GM23338 (cell line): ENCODE results near the gene EEF1AKMT4.

ENCODE experiments used
- CREB1 ChIP-seq: fragments of 250-450 bp; sonication (Bioruptor Pico); IDR thresholded peaks from 2 replicates; pipeline ENCODE4 v1.5.0; 2020; ENCODE audit warnings: low read depth, mild to moderate bottlenecking, moderate library complexity
- EZH2 ChIP-seq: fragments of 200-600 bp; sonication (generic); IDR thresholded peaks from one replicate; pipeline ENCODE4 v1.8.0; 2017; ENCODE audit warnings: antibody characterized with exemption, mild to moderate bottlenecking, low read depth; ENCODE audit not compliant: unreplicated experiment
- EZH2phosphoT487 ChIP-seq: fragments of 200-600 bp; sonication (generic); IDR thresholded peaks from one replicate; pipeline ENCODE4 v1.8.1; 2018; ENCODE audit warnings: antibody characterized with exemption; ENCODE audit not compliant: unreplicated experiment
- POLR2AphosphoS5 ChIP-seq: IDR thresholded peaks from 2 replicates; pipeline ENCODE4 v1.6.1; 2016; ENCODE audit warnings: antibody characterized with exemption, low read depth
- STAT1 ChIP-seq: IDR thresholded peaks from one replicate; pipeline ENCODE4 v1.6.1; 2016; ENCODE audit warnings: antibody characterized with exemption; ENCODE audit not compliant: unreplicated experiment
- TF ChIP-seq, protein P1 (sequence below), 2 experiments: fragments of 200-600 bp in 1 of 2; sonication (generic) in 1 of 2; conservative IDR thresholded peaks; 2 replicates each; pipeline versions ENCODE4 v1.5.1 to v1.6.1; 2016 to 2017; ENCODE audit warnings: antibody characterized with exemption in 2 of 2, low read depth in 2 of 2, mild to moderate bottlenecking in 2 of 2, moderate library complexity in 1 of 2
- TF ChIP-seq, protein P2 (sequence below): IDR thresholded peaks from one replicate; pipeline ENCODE4 v1.6.1; 2018; ENCODE audit warnings: antibody characterized with exemption; ENCODE audit not compliant: unreplicated experiment
- TF ChIP-seq, protein P3 (sequence below): IDR thresholded peaks from 2 replicates; pipeline ENCODE4 v1.6.1; 2016; ENCODE audit warnings: antibody characterized with exemption

DNA sequence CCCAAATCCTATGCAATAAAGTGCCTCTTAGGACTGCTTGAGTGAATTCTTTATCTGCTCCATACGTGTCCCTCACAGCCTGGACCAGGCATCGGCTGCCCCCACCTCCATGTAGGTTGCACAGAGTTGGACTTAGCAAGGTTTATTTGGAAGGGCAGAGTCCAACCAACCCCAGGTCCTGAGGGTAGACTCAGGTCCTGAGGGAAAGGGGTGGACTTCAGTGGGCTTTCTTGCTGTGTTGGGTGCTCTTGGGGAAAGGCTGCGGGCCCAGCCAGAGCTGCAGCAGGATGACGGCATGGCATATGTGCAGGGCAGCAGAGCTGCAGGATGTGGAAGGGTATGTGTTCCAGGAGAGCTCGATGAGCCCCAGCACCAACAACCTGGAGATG is 7.2 kb upstream of the EEF1AKMT4 start:
- TF ChIP-seq, protein P1, sequence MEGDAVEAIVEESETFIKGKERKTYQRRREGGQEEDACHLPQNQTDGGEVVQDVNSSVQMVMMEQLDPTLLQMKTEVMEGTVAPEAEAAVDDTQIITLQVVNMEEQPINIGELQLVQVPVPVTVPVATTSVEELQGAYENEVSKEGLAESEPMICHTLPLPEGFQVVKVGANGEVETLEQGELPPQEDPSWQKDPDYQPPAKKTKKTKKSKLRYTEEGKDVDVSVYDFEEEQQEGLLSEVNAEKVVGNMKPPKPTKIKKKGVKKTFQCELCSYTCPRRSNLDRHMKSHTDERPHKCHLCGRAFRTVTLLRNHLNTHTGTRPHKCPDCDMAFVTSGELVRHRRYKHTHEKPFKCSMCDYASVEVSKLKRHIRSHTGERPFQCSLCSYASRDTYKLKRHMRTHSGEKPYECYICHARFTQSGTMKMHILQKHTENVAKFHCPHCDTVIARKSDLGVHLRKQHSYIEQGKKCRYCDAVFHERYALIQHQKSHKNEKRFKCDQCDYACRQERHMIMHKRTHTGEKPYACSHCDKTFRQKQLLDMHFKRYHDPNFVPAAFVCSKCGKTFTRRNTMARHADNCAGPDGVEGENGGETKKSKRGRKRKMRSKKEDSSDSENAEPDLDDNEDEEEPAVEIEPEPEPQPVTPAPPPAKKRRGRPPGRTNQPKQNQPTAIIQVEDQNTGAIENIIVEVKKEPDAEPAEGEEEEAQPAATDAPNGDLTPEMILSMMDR (conservative IDR thresholded peaks at IDR 0.05; ENCODE audit: low read depth in 2 of 2): no peak
- TF ChIP-seq EZH2 (no peak), POLR2AphosphoS5 (no peak), STAT1 (no peak), EZH2phosphoT487 (no peak), CREB1 (no peak)
- TF ChIP-seq, protein P2, sequence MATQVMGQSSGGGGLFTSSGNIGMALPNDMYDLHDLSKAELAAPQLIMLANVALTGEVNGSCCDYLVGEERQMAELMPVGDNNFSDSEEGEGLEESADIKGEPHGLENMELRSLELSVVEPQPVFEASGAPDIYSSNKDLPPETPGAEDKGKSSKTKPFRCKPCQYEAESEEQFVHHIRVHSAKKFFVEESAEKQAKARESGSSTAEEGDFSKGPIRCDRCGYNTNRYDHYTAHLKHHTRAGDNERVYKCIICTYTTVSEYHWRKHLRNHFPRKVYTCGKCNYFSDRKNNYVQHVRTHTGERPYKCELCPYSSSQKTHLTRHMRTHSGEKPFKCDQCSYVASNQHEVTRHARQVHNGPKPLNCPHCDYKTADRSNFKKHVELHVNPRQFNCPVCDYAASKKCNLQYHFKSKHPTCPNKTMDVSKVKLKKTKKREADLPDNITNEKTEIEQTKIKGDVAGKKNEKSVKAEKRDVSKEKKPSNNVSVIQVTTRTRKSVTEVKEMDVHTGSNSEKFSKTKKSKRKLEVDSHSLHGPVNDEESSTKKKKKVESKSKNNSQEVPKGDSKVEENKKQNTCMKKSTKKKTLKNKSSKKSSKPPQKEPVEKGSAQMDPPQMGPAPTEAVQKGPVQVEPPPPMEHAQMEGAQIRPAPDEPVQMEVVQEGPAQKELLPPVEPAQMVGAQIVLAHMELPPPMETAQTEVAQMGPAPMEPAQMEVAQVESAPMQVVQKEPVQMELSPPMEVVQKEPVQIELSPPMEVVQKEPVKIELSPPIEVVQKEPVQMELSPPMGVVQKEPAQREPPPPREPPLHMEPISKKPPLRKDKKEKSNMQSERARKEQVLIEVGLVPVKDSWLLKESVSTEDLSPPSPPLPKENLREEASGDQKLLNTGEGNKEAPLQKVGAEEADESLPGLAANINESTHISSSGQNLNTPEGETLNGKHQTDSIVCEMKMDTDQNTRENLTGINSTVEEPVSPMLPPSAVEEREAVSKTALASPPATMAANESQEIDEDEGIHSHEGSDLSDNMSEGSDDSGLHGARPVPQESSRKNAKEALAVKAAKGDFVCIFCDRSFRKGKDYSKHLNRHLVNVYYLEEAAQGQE: no peak
- TF ChIP-seq, protein P3, sequence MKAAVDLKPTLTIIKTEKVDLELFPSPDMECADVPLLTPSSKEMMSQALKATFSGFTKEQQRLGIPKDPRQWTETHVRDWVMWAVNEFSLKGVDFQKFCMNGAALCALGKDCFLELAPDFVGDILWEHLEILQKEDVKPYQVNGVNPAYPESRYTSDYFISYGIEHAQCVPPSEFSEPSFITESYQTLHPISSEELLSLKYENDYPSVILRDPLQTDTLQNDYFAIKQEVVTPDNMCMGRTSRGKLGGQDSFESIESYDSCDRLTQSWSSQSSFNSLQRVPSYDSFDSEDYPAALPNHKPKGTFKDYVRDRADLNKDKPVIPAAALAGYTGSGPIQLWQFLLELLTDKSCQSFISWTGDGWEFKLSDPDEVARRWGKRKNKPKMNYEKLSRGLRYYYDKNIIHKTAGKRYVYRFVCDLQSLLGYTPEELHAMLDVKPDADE: no peak
